LNCAP (cell line): ENCODE results near the gene ARSK.

ENCODE experiments used
- CTCF ChIP-seq: fragments of 450-650 bp; IDR thresholded peaks from 2 replicates; pipeline ENCODE4 v1.5.1; 2017; ENCODE audit warnings: mild to moderate bottlenecking

ARSK gene

GRCh38 chr5:95554647-95555548 lies at the start of gene ARSK, which contains the start of gene SKIC3:
TSS of gene ARSK (plus strand) at chr5:95555101. CDS start at chr5:95555279, 178 bp downstream.
TSS of gene SKIC3 (minus strand) at chr5:95554977. CDS start at chr5:95547150, 7,827 bp downstream.
- peak; percentile 38; the same call in 1 of the 2 replicates for TF ChIP-seq CTCF

GRCh38 chr5:95508550-95508949 lies 46.4 kb upstream of the ARSK start:
- TF ChIP-seq CTCF, result no peak

GRCh38 chr5:95511606-95512005 lies 43.3 kb upstream of the ARSK start:
- TF ChIP-seq CTCF, result no peak

GRCh38 chr5:95518417-95518816 lies 36.5 kb upstream of the ARSK start:
- no peak for TF ChIP-seq CTCF

GRCh38 chr5:95519151-95519550 lies 35.8 kb upstream of the ARSK start:
- TF ChIP-seq CTCF, result no peak

- TF ChIP-seq CTCF, result no peak
These were observed 35.2 kb upstream of the ARSK start for GRCh38 chr5:95519681-95520080.

GRCh38 chr5:95520206-95520605 lies 34.7 kb upstream of the ARSK start:
- no peak for TF ChIP-seq CTCF
